ENCODE measurements around the gene OR2T35. TPM values are rescaled to one million over a fixed set of nuclear protein-coding genes. Genes with fewer than 3 reads are reported as not detected.

The OR2T35 gene
- total RNA-seq, 1 donor = not detected

- no peak overlapping the region for H3K4me3 ChIP-seq (ENCODE audit: low read depth, low read length)
- TF ChIP-seq CTCF (IDR thresholded peaks at IDR 0.05; ENCODE audit: insufficient read depth, low read length) = no peak
- DNase-seq (ENCODE audit: low read depth) = no peak
These were observed 33.1 kb downstream of the OR2T35 start for GRCh38 chr1:248611883-248612414.

GRCh38 chr1:248610301-248610700, 34.8 kb downstream of the OR2T35 start:
- TF ChIP-seq CTCF (IDR thresholded peaks at IDR 0.05; ENCODE audit: insufficient read depth, low read length) = no peak
- DNase-seq (ENCODE audit: low read depth) = no peak
- H3K4me3 ChIP-seq (ENCODE audit: low read depth, low read length) = no peak overlapping the region

- TF ChIP-seq CTCF (IDR thresholded peaks at IDR 0.05; ENCODE audit: insufficient read depth, low read length) = no peak
- H3K4me3 ChIP-seq (ENCODE audit: low read depth, low read length) = no peak overlapping the region
- no peak for DNase-seq (ENCODE audit: low read depth)
These were observed 45.7 kb downstream of the OR2T35 start for GRCh38 chr1:248599396-248599795.

GRCh38 chr1:248597589-248597988, 47.5 kb downstream of the OR2T35 start, which contains the start of gene OR2T10:
TSS of gene OR2T10 (minus strand) at chr1:248597700. CDS start at chr1:248593768, 3,932 bp downstream.
- DNase-seq (ENCODE audit: low read depth) = no peak
- TF ChIP-seq CTCF (IDR thresholded peaks at IDR 0.05; ENCODE audit: insufficient read depth, low read length) = no peak
- H3K4me3 ChIP-seq (ENCODE audit: low read depth, low read length) = no peak within 1 kb of the TSS

GRCh38 chr1:248596615-248597014, 48.5 kb downstream of the OR2T35 start:
- TF ChIP-seq CTCF (IDR thresholded peaks at IDR 0.05; ENCODE audit: insufficient read depth, low read length) = no peak
- DNase-seq (ENCODE audit: low read depth) = no peak
- H3K4me3 ChIP-seq (ENCODE audit: low read depth, low read length) = no peak overlapping the region

- DNase-seq (ENCODE audit: low read depth) = no peak
- TF ChIP-seq CTCF (IDR thresholded peaks at IDR 0.05; ENCODE audit: insufficient read depth, low read length) = no peak
These were observed 51.9 kb downstream of the OR2T35 start for GRCh38 chr1:248593226-248593625.

GRCh38 chr1:248592655-248593054, 52.4 kb downstream of the OR2T35 start:
- DNase-seq (ENCODE audit: low read depth) = no peak
- H3K4me3 ChIP-seq (ENCODE audit: low read depth, low read length) = no peak overlapping the region

More at GRCh38 chr1:248593226-248593625, 51.9 kb downstream of the OR2T35 start:
- H3K4me3 ChIP-seq (ENCODE audit: low read depth, low read length) = no peak overlapping the region

More at GRCh38 chr1:248592655-248593054, 52.4 kb downstream of the OR2T35 start:
- TF ChIP-seq CTCF (IDR thresholded peaks at IDR 0.05; ENCODE audit: insufficient read depth, low read length) = no peak
